ENCODE results near the gene A2M.

The A2M gene

GRCh38 chr12:9071518-9071917 is 44.2 kb downstream of the A2M start:
- DNase-seq: no peak

GRCh38 chr12:9070351-9070750 is 45.4 kb downstream of the A2M start:
- DNase-seq: no peak

DNA sequence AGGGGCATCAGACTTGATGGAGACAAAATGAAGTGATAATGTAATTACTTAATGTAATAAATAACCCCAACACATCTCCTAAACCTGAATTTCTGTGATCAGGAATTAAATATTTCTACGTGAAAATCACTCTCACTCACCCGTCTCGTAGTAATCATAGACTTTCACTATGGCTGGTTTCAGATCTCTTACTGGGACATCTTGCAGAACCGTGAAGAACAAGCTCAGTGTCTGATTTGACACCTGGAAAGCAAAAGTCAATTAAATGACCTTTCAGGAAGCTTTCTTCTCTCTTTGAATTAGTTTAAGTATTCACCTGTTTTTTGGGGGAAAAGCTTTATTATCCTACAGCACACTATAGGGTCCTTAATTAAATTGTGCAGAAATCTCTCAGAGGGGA is 47.1 kb downstream of the A2M start:
- DNase-seq: no peak

DNA sequence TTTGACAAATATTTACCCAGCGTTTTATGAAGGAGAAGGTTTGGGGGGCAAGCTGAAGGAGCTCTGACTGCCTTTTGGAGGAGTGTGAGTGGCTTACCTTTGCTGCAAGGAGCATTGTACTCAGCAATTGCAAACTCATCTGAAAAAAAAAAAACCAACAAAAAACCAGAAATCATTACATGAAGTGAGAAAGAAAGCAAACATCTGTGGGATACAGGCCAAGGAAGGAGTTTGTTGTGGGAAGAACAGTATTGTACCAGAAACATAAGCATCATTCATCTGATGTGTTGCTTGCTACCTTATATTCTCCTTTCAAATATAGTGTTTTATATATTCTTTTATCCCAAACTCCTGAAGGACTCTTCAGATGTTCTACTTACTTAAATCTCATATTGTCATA is 47.6 kb downstream of the A2M start:
- DNase-seq: no peak

DNA sequence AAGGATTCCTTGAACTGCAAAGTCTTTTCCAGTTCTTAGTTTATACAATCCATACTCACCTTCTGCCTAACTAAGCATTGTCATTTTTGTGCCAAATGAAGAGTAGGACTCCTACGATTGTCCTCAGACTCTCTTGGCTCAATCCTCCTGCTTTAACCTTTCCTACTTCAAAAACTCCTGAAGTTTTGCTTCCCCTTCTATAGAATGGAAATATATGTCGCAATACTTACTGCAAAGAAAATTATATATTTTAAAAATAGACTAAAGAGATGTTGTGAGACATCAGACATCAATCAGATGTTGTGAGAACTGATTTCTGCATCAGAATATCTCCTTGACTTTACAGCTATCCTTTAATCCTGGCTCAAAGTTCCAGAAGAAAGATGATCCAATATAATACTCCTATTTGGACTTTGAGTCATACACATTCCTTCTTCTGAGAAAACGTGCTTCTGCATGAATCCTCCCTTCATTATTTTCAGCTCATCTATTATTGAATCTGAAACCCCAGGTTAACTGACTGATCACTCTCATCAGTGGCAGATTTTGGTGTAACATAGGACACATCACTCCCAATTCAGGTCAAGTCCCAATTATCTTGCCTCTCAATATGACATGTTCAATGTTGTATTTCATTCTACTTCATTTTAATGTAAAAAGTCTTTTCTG is 48.8 kb downstream of the A2M start:
- DNase-seq: no peak

- DNase-seq: no peak
Measured at GRCh38 chr12:9066183-9066623, 49.5 kb downstream of the A2M start.

- DNase-seq: no peak
Measured at GRCh38 chr12:9065607-9065856, 50.2 kb downstream of the A2M start.

GRCh38 chr12:9064815-9065606 is 50.7 kb downstream of the A2M start:
- no peak for DNase-seq

DNA sequence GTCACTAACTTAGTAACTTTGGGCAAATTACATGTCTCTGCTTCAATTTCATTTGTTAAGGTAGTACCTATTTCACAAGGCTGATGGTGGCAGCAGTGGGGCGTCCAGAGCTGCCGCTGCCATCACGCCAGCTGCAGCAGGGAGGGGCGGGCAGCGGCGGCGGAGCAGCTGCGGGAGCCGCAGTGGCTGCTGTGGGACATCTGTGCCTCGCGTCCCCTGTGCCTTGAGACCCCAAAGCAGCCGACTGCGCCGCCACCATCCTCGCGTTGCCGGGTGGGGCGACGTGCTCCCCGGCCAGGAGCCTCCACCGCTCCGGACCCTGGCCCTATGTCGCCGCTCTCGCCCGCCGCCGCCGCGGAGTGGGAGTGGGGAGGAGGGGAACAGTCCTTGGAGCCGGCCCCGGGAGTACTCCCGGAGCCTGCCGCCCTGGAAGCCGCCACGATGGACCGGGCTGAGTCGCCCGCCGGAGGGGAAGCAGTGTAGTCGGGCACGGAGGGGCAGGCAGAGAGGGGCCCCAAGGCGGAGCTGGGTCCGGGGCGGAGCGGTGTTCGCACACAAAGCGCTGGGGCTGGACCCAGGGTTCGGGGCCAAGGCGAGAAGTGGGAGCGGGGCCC is 51.4 kb downstream of the A2M start:
- DNase-seq: peak; percentile 23

DNA sequence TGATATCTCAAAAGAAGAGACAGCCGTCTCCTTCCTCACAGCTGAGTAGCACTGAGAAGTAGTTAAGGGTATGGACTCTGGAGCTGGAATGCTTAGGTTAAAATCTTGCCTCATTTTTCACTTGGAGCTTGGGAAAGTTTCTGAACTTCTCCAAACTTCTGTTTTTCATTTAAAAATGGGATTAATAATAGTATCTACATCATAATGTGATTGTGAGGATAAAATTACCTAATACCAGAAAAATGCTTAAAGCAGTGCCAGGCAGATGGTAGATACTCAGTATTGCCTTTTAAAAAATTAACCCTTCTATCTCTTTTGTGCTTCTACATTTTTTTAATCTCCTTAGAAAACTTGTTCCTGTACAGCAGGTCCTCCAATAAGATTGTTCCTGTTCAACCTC is 63.1 kb downstream of the A2M start:
- DNase-seq: no peak

DNA sequence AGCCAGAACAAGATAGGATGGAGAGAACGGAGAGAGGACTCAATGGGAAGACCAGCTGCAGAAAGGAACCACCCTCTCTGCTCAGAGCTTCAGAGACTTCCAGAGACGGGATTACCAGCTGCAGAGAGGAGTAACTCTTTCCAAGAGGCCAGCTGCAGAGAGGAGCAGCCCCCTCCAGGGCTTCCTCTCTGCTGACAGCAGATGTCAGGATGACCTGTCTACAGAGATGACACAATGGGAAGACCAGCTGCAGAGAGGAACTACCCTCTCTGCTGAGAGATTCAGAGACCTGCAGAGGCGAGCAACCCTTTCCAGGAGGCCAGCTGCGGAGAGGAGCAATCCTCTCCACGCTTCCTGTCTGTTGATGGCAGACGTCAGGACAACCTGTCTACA is 64.6 kb downstream of the A2M start:
- no peak for DNase-seq

DNA sequence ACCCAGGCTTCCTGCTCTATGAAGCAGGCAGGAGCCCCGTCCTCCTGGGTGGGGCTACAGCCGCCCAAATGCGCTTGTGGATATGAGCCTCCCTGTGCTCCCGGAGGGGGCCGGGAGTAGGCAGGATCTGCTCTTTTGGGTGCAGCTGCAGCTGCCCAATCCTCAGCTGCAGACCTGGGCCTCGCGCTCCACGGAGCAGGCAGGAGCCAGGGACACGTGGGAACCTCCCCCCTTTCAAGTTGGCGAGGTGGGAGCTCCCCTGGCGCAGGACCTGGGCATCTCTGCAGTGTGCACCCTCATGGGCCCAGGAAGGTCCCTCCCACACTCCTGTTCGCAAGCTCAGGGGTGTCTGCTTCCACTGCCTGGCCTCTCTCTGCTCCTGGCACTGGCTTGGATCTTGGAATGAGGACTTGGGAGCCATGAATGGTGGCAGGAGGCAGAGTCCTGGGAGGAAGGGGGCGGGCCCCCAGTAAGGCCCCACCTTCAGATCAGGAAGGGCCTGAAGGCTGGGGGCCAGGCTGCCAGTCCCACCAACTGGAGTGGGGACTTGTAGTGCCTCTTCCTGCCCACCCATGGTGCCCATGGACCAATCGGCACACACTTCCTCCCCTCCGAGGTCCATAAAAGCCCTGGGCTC is 65.1 kb downstream of the A2M start:
- DNase-seq: no peak

DNA sequence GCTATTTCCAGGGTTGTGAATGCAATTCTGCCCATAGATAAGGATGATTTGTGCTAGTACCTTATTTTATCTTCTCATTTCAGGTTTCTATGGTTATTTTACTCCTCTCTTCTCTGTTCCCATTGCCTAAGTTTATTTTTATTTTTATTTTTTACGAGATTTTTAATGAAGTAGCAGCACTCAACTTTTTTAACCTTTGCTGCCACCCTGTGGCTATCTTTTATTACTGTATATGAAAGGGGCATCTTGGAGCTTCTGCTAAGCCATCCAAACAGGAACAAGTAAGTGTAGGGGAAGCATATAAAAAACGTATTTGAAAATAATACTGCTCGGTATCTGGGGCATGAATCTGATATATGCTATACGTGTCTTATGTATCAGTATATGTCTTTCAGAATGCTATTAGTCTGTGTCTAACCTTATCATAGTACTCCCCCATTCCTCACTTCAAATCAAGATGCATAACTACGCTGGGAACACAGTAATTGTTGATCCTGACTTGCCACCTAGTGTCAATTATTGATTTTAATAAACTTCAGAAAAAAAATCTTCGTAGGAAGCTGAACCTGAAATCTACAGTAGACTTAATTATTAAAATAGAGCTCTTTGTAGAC is 66.1 kb downstream of the A2M start:
- DNase-seq: peak; percentile 56

DNA sequence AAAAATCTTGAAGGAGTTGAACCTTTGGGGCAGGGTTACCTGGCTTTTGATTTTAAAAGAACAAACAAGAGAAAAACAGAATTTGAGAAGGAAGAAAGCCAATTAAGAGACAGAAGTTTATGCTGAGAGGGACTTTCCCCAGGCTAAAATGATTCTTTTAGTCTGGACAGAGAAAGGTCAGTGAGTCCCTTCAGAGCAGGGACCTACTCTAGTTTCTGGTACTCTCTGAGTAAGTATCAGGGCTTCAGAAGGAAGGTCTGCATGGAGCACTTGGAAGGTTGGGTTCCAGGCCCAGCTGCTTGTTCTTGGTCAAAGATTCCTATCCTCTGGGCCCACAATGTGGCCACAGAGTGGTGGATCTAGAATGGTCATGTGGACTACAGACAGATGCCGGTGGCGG is 66.8 kb downstream of the A2M start:
- no peak for DNase-seq

DNA sequence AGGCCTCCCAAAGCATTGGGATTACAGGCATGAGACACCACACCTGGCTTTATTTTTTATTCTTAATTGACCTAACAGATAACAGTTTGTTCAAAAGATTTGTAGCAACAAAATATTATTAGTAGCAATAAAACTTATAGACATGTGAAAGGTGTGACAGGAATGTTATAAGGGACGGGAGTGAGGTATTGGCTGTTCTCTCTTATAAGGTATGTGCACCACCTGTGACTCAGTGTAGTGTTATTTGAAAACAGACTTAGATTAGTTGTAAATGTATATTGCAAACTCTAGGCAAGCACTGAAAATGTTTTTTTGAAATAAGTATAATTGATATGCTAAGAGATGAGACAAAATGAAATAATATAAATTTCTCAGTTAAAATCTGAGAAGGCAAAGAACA is 68.6 kb downstream of the A2M start:
- DNase-seq: no peak

DNA sequence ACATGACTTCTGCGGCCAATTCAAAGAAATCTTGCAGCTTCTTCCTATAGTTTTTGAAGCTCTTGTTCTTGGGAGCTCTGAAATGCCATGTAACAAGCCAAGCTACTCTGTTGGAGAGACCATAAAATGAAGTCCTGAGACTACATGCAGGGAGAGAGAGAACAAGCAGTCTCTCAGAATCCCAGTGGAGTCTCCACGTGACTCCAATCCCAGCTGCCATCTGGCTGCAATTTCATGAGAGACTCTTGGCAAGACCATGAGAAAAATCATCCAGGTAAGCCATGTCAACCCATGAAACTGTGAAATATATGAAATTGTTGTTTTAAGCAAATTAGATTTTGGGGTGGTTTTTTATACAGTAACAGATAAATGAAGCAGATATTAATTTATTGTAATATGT is 72.0 kb downstream of the A2M start:
- DNase-seq: no peak

DNA sequence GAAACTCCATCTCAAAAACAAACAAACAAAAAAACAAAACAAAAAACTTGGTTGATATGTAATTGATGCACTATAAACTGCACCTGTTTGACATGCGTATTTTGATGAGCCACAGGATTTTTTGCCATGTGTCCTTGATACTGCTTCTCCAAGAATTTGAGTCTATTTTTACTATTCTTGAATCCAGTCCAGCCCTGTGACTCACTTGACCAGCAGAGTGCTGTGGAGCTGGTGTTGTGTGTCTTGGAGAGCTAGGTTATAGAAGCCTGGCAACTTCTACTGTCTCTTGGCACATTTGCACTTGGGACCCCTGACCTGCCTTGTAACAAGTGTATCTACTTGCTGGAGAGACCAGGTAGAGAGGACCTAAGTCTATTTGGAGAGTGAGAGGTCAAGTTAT is 74.4 kb downstream of the A2M start:
- DNase-seq: no peak

GRCh38 chr12:9040484-9041186 is 75.1 kb downstream of the A2M start:
- DNase-seq: peak; percentile 25

- DNase-seq: peak; percentile 67
Measured at GRCh38 chr12:9039397-9039977, 76.2 kb downstream of the A2M start.

DNA sequence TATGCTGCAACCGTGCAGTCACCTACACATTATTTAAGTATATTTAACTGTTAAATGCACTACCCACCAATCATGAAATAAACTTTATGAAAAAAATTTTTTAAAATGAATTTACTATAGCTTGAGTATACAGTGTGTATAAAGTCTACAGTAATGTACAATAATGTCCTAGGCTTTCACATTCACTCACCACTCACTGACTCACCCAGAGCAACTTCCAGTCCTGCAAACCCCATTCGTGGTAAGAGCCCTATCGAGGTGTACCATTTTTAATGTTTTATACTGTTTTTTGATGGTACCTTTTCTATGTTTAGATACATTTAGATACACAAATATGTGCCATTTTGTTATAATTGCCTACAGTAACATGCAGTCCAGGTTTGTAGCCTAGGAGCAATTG is 78.3 kb downstream of the A2M start:
- no peak for DNase-seq

- no peak for DNase-seq
Measured at GRCh38 chr12:9036227-9036626, 79.5 kb downstream of the A2M start.

GRCh38 chr12:9034095-9034494 is 81.6 kb downstream of the A2M start:
- no peak for DNase-seq

Data from central memory CD4-positive, alpha-beta T cell (primary cell).